HG03097 (cell line): Measurements from ENCODE around the gene ANKRD37.

ENCODE experiments used
- ATAC-seq: cut with Tn5 transposase; IDR thresholded peaks from one replicate; pipeline ENCODE4 v1.9.1; 2021; ENCODE audit not compliant: unreplicated experiment, low FRiP score

The ANKRD37 gene

GRCh38 chr4:185379326-185380295 is 17.0 kb upstream of the ANKRD37 start:
- ATAC-seq: no peak

GRCh38 chr4:185380320-185380719 is 16.3 kb upstream of the ANKRD37 start:
- ATAC-seq: no peak

DNA sequence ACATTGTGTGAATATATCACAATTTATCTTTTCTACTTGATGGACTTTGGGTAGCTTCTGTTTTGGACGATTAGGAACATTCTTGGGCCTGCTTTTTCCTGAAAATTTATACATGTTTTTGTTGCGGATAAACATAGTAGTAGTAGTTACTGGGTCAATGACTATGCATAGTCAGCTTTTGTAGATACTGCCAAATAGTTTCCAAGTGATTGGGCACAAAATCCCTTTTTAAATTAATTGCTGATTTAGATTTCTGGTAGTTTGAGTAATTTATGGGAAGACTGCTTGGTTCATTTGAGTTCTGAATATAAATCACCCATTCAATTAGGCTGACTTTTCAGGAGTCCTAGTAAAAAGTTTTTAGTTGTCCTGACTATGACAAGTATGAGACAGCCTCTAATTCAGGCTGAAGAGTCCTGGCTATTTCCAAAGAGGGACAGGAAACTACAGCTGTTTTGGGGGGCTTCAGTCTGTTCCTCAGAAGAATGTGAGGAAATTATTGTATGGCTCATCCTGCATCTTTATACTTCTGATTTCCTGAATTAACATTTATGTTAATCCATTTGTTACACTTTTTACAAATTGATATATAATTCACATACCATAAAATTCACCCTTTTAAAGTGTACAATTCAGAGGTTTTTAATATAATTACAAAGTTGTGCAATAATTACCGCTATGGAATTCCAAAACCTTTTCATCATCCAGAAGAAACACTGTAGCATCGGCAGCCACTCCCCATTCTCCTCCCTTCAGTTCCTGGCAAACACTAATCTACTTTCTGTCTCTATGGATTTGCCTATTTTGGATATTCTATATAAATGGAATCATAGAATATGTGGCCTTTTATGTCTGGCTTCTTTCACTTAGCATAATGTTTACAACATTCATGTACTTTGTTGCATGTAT is 15.1 kb upstream of the ANKRD37 start:
- ATAC-seq: no peak

- no peak for ATAC-seq
Measured at GRCh38 chr4:185382754-185383153, 13.9 kb upstream of the ANKRD37 start.

GRCh38 chr4:185383451-185383850 is 13.2 kb upstream of the ANKRD37 start:
- no peak for ATAC-seq

GRCh38 chr4:185384061-185384460 is 12.6 kb upstream of the ANKRD37 start:
- no peak for ATAC-seq

DNA sequence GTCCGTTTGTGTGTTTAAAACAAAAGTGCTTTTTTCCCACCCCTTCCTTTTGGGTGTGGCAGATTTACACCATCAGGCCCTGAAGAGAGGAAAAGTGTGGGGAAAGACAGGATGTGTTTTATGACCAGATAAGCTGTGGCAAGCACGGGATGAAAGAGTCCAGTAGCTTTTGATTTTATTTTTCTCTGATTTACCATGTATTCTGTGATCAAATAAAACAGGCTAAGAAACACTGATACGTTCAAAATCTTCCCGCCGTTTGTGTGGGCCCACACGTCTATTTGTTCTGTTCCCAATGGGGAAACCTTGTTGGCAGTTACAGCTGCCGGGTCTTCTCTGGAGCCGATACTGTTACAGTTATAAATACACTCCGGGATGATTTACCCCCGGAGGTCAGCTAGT is 11.7 kb upstream of the ANKRD37 start:
- ATAC-seq: no peak

DNA sequence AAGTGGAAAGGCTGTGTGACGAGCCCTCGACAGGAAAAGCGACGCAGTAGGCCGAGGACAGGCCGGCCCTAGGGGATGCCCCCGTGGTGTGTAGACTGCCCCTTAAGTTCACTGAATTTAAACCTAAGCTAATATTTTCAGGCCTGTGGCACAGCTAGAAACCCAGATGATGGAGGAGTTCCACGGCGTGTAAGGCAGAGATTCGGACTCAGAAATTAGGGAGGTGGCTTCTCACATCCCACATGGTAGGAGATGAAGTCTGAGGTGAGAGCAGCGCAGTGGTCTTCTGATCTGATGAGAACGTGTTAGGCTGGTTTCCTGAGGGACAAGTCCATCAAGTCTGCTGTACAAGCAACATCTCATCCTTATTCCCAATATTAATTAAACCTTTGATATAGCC is 8.7 kb upstream of the ANKRD37 start:
- ATAC-seq: no peak

- ATAC-seq: no peak
Measured at GRCh38 chr4:185390941-185391340, 5.7 kb upstream of the ANKRD37 start.

DNA sequence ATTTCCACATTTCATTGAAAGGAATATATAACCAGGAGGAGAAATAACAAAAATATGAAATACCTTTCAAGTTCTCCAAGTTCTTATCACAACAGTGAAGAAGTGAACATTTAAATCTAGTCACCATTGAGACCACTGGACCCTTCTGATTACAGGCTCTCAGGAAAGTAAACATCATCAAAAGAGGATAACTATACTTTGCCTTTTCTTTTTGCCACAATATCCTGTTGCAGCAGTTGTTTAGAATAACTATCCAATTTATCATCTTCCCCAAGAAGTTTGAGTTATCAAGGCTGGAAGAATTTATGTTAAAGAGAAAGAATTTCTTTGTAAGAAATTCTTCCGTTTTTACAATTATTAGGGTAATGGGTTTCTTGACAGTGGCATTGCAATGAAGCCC is 4.5 kb upstream of the ANKRD37 start:
- no peak for ATAC-seq

GRCh38 chr4:185394568-185395237 is 1.9 kb upstream of the ANKRD37 start:
- ATAC-seq: no peak

DNA sequence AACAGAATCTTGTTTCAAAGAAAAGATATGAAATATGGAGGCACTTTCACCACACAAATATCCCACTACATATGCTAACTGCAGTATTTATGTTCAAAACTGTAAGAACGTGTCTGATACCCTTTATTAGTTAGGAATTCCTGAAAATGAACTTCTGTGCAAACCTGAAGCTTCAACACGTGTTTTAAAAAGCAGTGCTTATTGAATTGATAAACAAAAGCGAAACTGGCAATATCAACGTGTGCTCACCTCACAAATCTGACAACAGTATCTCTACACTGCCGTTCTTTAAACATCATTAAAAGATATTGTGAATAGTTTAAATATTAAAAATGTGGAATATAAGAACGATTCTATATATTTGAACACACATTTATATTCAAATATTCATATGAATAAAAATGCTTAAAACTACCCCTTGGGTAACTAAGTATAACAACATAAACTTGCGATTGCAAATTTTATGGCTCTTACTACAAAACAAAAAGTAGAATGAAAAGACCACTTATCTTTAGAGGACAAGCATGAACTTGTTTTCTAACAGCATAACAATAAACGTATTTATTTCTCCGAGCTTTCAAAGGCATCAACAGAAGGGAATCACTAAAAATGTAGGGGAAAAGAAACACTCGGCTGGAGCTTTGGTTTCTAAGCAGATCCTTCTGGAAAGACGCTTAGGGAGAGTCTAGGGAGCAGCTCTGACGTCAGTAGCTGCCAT is 1.2 kb upstream of the ANKRD37 start, which contains the start of gene LRP2BP:
LRP2BP (minus strand) TSS at position 687 of the 718 bp plus-strand sequence. CDS start 17,738 bp downstream, outside the sequence.
- no peak for ATAC-seq

DNA sequence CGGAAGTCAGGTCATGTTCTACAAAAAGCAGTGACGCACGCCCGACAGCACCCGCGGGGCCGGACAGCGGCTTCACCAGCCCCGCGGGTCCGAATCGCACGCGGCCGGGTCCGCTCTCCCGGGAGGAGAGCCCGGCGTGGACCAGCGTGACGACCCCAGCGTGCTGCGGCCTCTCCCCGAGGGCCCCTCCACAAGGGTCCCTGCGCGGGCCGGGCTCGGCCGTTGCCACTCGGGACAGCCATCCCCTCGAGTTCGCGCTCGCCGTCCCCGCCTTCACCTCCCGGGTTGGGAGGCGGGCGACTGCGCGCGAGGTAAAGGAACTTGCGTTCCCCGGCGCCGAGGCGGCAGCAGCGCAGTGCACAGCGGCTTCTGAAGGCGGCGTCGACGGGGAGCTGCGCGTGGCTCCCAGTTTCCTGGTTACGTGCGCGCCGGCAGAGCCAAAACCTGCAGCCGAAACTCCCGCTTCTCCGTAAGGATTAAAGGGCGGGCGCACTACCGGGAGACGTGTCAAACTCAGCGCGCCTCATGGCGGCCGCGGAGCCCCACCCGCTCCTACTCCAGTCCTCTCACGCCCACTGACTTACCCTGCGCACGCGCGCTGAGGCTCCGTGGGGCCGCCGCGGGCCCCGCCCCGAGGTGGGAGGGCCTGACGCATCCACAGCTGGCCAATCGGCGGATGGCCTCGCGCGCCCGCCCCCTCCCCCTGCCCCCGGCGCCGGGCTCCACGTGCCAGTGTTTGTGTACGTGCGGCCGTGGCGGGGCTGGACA is 501 bp upstream of the ANKRD37 start:
- peak; percentile 83 for ATAC-seq

DNA sequence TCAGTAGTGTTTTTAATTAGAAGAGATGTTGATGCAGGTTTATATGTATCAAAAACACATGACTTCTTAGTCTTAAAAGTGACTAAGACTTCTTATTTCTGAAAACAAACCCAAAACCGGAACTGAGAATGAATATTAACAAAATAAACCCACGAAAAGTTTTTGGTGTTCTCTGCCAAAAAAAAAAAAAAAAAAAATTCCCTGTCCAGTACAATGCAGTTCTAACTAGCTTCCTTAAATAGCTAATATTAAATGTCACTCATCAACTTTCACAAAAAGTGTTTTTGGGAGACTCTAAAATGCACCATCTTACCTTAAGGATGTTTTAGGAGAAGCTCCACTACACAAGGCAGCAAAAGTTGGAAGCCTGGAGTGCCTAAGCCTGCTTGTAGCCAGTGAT is 2.0 kb downstream of the ANKRD37 start:
- no peak for ATAC-seq

DNA sequence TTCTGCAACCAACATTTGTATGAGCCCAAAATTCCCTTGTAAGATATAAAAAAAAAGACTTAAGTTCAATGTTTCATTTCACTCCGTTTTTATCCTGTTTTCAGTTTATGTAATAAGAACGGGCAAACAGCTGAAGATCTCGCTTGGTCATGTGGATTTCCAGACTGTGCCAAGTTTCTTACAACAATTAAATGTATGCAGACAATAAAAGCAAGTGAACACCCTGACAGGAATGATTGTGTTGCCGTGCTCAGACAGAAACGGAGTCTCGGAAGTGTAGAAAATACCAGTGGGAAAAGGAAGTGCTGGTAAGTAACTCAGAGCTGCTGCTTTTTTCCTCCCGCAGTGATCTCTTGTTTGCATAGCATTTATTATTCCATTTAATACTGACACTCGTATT is 2.8 kb downstream of the ANKRD37 start:
- no peak for ATAC-seq

GRCh38 chr4:185404031-185404430 is 7.4 kb downstream of the ANKRD37 start:
- ATAC-seq: no peak

- ATAC-seq: peak; percentile 49
Measured at GRCh38 chr4:185405296-185405999, 8.8 kb downstream of the ANKRD37 start.

DNA sequence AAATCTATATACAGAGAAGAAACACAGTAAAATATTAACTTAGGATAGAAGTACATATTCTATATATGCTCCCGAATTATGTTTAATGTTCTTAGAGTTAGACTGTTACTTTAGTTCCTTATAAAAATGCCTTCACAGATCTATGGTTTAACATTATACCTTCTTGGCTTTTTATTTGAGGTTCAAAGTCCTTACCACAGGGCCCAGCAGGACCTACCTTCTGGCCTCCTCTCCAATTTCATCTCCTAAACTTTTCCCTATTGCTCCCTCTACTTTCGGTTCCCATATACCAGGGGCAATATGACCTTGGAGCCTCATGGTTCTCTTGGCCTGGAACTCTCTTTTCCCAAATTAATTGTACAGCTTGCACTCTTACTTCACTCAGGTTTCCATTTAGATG is 11.8 kb downstream of the ANKRD37 start:
- no peak for ATAC-seq

GRCh38 chr4:185411849-185412248 is 15.2 kb downstream of the ANKRD37 start:
- no peak for ATAC-seq
